Activated T-cell treated with anti-CD3 and anti-CD28 coated beads, Interleukin-2, amount 50 U/mL, for 1 hour (primary cell): ENCODE data around the gene DCUN1D3.
A peak's percentile ranks its signal among the peaks of the same experiment; 100 is the strongest.

Experiments used
- DNase-seq: peaks from one replicate; pipeline ENCODE4 v3.0.0-alpha.2; 2020

DCUN1D3 gene

DNA sequence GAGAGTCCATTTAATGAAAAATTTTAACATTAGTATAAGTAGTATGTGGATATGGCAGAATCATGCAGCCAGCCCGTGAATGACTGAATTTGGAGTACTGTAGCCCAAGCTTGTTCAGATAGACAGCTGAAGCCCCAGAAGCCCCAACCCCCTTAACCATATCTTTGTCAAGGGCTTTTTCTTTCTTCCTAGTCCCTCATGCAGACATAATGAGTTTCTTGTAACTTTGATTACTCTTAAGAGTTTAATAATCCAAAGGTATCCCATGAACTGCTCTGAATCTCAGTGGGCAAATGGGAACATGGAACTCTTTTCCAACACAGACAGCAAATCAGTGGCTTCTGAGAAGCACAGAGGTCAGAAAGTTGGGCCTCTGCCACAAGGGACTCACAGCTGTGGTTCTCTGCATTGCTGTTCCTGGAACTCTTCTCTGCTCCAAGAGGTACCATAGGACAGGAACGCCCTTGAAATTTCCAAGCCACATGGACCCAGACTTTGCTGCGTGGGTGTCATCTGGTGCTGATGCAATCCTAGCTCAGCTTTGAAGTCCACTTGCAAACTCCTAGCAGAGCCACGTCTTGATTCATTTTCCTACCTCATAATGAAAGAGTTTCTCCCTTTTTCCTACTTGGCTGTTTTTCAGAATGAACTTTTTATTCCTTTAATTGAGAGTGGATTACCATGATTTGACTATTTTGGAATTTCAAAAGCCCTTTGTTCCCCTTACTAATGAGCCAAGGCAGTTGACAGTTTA is 18.5 kb upstream of the DCUN1D3 start:
- DNase-seq, result no peak

DNA sequence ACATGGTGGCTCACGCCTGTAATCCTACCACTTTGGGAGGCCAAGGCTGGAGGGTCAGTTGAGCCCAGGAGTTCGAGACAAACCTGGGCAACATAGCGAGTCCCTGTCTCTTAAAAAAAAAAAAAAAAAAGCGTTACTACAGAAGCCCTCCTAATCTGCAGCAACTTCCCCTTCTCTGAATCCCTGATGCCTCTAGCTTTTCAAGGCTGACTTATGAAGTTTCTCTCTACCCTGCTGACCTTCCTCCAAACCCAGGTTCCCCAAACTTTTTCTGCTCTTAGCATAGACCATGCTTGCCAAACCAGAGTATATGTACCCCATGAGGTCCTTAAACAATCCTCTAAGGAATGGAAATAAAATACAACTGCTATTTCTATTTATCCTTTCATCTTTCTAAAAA is 16.8 kb upstream of the DCUN1D3 start:
- no peak for DNase-seq

DNA sequence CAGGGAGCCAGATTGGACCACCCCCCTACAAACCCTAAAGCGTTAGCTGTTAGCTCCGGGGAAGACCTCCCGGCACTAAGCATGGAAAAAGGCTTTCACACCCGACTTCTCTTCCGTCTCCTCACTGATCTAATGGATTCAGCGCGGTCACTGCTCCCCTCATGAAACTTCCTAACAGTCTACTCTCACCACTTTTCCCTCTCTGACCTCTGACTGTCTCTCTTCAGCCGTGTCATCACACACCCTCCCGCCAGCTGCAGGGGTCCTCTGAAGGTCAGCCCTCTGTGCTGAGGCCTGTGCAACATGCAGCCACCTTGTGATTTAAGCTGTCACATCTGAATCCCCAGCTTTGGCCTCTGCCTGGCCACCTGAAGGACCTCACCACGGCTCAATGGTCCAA is 16.1 kb upstream of the DCUN1D3 start:
- no peak for DNase-seq

DNA sequence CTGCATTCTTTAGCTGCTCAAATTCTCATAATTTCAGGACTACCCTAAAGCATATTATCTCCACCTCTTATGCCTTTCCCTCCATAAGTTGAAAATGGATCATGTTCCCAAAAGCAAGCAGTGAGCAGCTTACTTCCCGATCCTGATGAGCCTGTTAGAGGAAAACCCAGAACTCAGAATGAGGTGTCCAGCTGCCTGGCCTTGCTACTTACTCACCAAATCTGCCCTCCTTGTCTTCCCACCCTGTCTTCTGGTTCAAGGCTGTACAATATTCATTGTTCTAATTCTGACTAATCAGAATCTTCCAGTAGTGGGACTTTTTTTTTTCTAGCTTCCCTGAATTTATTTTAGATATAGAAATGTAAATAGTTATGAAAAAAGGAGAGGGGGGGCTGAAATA is 11.2 kb upstream of the DCUN1D3 start:
- no peak for DNase-seq

DNA sequence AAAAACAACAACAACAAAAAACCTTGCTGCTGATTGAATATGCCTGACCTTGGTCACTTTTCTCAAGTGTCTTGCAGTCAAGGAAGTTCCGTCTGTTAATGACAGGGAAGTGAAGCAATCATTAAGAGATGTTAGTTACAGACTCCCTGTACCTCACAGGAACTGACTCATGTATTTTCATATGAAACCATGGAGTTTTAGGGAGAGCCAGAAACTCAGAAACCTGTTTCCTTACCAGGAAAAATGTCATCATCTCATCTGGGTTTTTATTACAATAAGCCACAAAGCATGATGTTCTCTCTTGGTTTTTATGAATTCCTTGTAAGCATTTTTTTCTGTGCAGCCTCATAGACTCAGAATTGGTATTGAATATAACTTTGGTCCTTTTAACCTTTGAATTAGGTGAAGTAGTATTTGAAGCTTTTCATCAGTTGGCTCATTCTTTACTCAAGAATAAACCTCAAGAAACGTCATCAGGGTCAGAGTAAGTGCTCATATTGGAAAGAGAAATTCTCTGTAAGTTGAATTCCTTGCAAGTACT is 10.7 kb upstream of the DCUN1D3 start:
- DNase-seq, result no peak

DNA sequence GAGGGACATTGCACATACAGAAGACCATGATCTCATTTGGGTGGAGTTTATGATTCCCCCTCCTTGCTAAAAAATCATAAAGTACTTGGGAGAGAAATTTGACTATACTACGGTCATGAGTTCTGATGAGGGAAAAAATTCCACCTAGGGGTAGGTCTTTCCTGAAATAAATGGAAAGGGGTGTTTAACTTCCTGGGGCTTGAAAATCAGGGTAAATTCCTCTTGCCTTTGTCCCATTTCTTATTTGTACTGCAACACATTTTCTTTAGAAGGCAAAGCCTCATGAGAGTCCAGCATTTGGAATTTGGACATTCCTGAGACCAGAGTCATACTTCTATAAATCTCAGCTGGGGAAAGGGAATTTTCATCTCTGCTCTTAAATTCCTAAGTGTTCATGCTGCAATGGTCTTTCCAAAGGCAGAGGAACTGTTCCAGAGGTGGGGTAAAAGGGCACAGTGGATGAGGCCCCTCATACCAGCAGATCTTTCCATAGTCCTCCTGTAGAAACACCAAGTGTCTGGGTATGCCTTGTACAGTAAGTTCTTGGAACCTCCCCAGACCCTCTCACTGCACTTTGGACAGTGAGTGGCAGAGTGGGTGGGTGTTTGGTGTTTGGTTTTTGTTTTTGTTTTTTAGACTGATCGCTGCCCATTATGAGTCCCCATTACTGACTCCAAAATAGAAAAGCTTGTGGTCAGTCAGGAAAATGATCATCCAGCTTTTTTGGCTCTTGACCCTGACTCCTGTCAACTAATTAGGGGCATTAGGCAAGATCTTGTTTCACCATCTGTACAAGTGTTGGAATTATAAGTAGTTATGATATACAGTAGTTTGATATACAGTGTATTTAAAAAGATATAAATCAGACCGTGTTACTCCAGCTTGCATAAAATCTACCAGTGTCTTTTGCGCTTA is 6.4 kb upstream of the DCUN1D3 start:
- no peak for DNase-seq

DNA sequence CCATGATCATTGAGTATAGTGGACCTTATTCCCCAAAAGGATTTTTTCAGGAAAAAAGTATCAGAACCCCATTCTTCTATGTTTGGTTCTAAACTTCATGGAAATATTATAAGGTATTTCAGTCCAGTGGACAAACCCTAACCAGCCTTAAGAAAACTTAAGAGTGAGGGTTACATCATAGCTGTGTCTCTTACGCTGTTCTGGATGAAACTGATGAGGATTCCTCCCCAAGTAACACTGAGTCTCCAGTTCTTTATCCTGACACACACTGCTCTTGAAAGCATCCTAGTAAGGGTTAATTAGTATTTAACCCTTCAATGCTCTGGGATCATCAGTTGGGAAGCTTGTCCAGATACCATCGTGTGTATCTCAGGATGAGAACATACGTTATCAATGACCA is 5.4 kb upstream of the DCUN1D3 start:
- DNase-seq, result no peak

DNA sequence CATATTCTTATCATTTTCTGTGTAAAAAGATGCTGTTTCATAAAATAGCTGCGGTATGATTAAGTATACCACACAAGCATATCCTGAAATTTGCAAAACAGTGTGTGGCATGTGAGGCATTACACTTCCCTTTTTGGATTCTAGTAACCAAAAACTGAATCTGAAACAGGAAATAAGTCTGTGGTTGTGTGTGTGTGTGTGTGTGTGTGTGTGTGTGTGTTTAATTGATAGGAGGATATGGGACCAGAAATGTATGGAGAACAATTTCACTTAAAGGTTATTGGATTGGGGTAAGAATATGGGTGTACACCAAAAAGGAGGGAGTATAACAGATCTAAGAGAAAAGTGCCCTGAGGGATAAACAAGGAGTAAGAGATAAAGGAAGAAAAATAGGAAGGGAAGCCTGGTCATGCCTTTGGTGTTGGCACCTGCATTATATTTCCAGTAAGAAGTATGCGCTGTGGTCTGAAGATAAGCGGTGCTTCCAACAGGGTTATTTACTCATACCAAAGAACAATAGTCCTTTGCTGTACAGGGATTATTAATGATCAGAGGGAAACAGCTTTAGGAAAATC is 4.4 kb upstream of the DCUN1D3 start:
- DNase-seq, result no peak

DNA sequence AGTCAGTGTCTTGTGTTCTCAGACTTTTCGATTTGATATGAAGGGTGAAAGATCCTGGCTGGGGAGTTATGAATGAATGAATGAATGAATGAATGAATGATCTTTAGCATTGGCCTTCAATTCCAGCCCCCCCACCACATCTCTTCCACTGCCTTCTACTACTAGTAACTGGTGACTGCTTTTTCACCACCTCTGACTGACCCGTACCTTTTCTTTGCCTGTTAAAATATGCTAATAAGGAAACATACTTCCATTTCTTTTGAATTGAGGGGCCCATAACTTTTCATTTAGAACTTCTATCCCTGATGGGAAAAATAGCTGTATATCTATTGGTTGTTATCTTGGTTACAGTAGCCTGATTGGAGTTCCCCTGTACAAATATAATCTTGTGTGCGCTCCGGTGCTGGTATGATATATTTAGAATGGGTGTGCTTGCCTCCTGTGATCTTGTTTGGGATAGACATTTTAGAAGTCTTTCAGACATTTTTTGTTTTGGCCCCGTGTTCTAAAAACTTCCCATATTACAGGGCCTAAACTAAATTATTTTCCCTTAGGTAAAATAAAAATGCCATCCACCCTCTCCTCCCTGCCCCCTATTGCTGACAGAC is 3.8 kb upstream of the DCUN1D3 start:
- DNase-seq, result no peak

DNA sequence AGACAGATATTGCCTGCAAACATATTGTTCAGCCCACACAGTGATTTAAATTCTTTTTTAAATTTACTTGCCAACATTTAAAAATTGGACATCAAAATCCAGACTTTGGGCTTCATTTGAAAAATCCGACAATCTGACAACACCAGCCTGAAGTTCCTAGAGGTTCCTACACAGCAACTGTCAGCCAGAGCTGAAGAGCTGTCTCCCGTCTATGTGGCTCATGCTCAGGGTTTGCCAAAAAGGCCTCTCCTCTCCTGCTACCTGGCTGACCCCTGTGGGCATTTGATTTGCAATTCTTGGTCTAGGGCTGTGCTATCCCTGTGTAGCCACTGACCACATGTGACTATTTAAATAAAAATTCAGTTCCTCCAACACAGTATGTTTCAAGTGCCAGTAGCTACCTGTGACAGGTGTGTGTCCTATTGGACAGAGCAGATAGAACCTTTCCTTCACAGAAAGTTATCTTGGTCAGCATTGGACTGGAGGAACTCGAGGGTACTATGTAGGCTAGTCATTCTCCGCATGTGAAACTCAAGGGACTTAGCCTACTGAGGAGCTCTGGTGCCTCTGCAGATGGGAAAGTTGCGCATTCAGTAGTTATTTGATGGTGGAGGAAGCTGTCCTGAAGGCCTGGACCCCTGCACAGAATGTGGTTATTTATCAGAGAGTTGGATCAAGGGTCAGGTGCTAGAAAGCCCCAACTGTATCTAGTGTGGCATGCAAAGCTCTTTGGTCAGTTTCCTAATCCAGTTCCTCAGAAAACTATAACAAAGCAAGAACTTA is 3.1 kb upstream of the DCUN1D3 start:
- no peak for DNase-seq

DNA sequence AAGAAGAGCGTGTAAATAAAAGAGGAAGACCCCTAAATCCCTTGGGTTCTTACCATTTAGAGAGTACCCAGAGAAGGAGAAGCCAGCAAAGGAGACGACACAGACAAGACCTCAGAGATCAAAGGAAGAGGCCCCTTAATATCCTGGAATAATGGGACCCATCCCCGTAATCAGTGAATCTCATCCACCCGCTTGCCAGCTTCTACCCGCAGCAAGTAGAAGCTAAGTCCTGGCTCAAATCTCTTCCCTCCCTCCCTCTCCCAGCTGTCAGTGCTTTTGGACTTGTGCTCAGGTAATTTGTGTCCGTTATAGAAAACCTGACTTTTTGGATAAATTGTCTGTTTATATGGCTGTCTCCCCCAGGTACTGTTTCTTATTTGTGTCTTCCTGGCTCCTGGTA is 2.3 kb upstream of the DCUN1D3 start:
- no peak for DNase-seq

DNA sequence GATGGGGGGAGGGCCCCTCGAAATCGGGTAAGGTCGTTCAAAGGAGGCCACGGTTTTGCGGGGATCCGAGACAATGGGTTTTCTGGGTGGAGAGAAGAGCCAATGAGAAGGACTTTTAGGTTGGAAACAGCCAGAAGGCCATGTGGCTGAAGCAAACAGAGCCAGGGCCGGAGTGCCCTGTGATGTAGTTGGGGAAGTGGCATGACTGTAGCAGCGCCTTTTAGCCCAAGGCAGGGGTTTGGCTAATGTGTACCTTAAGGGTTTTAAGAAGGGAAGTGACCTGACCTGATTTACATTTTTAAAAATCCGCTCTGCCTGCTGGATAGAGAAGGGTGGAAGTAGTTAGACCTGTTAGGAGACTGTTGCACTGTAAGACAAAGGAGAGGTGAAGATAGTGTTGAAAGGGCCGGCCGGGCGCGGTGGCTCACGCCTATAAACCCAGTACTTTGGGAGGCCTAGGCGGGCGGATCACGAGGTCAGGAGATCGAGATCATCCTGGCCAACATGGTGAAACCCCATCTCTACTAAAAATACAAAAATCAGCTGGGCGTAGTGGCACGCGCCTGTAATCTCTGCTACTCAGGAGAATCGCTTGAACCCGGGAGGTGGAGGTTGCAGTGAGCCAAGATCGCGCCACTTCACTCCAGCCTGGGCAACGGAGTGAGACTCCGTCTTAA is 1.4 kb upstream of the DCUN1D3 start:
- DNase-seq, result peak; percentile 33

DNA sequence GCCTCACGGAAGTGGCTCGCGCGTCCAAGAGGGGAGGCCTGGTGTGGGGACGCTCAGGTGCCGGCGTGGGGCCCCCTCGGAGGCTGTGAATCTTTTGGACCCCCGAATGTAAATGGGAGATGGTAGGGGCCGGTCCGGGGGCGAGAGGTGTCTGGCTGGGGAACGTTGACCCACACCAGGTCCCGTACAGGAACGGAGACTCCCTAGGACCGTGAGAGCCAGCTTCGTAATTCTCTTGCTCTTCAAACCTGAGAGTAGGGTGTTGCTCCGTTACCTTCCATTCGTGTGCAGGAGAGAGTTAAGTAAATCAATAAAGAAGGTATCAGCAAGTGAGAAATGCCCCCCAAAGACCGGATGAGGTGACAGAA is 894 bp upstream of the DCUN1D3 start:
- DNase-seq, result no peak

DNA sequence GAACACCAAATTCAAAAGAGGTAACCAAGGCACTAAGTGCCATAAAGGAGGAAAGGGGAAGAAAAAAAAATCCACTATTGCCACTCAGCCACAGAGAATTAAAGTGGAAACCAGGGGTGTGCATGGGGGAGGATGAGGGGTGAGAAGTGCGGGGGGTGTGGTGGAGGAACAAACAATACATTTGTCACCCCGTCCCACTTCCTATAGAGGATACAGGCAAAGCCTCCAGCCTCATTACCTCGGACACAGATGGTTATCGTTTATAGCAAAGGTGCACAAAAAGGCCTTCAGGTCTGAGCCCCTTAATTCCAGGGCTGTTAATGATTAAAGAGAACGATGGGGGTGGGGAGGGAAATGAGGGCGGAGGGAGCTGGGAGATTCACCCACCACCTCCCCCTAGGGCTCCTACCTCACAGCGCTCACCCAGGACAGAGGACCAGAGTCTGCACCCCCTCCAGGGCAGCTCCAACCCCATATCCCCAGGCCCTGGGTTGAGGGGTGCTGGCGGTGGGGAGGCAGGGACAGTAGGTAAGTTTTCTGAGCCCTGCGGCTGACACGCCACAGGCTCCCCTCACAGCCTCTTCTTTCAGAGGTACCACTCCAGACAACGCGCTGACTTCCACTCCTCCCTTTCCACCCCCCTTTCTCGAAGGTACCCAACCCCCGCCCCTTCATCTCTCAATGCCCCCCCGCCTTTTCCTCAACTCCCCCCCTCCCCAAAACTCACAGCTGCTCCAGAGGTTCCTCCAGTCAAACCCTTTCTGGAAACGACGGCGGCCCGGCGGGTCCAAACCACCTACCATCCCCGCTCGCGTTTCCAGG is 470 bp downstream of the DCUN1D3 start:
- no peak for DNase-seq

DNA sequence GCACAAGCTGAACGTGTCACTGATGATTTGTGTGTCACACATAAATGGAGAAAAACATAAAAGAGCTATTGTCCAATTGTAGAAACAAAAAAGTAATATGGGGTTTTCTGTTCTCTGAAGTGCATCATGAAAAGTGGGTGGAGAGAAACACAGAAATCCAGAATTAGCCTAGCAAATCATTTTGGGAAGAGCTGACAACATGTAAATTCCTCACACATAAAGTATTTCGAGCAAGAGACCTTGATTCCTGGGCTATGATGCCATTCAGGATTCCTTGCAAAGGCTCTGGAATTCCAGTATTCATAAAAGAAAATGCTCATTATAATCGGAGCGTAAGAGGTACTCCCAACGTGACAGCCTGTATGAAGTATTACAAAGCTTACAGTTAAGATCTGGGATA is 1.1 kb downstream of the DCUN1D3 start:
- DNase-seq, result no peak

DNA sequence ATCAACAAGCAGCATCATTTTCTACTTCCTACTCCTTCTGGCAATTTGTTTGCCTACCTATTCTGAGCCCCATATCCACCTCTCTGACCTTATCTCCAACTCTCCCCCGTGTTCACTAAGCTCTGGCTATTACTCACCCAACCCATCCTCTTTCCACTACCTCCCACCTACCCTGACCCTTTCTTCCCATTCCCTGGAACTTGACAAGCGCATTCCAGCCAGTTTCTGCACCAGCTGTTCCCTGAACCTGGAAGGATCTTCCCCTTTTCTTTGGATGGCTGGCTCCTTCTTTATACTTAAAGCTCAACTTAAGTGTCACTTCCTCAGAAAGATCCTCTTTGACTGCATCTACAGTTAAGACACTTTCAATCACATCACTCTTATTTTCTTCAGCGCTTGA is 2.2 kb downstream of the DCUN1D3 start:
- no peak for DNase-seq

DNA sequence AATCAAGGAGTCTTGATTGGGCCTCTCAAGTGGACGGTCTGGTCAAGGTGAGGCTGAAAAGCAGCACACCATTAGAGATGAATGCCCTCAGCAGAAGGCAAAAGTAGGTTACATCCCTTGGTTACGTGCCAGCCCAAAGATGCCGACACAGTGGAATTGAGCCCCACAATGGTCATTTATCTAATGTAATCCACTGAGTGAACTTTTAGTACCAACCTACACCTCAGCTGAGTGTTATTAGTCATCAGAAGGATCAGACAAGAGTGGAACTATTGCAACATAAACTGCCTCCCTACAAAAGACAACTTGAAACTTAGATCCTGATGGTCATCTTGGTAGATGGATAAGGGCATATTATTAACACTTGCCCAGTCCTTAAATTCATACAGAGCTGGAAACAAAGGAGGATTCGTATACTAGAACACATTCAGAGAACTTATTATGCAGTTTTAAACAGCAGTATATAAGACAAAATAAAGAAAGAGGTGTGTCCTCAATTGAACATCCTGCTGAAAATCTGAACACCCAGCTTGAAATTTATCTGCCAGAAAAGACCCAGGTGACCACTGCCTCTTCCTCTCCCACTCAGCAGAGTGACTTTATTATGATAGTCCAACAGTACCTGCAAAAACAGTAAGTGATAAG is 2.8 kb downstream of the DCUN1D3 start:
- DNase-seq, result no peak

DNA sequence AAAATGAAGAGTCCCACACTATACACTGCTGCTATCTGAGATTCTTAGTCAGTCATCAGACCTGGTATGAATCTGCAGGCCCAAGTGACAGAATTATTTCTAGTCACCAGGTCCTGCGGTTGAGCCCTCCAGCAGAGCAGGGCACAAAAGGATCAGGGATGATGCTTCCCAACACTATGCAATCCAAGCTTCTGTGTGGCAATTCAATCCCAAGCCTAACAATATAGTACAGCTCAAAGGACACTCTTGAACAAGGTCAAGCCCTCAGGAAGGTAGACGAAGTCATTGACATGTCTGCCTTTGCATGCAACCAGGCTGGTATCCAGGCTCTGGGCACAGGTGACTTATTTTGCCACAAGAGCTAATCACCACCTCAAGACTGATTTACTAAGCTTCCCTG is 5.8 kb downstream of the DCUN1D3 start:
- DNase-seq, result no peak

DNA sequence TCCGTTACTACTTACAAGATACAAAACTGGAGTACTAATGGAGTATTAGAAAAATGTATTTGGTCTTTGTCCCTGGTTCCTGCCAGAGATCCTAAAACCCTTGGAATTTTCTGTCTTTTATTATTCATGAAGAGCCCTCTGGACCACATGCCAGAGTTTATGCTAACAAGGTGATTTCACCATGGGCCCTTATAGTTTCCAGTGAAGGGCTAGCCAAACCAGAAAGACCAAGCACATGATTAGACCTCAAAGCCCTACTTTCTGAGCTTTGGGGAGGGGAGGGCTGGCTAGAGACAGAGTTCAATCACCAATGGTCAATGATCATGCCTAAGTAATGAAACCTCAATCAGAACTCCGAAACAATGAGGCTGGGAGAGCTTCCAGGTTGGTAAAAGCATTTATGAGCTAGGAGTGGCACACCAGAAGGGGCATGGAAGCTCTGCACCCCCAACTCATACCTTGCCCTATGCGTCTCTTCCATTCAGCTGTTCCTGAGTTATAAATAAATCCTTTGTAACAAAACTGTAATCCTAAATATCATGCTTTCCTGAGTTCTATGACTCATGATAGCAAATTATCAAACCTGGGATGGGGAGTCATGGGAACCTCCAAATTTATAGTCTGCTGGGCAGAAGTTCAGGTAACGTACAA is 10.4 kb downstream of the DCUN1D3 start:
- no peak for DNase-seq

DNA sequence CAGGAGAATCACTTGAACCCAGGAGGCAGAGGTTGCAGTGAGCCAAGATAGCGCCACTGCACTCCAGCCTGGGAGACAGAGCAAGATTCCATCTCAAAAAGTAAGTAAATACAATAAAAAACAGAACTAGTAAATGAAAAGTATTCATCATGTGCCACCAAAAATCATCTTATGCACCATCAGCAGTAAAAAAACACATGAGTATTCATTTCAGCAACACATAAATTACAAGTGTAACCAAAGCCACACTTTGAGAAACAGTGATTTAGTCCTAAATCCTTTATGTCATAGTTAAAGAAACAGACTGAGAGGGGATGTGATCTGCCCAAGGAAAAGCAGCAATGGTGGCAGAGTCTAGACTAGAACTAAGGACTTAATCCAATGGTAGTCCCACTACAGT is 13.0 kb downstream of the DCUN1D3 start:
- DNase-seq, result no peak
